ENCODE data around the gene HES4.

The HES4 gene

GRCh38 chr1:999725-1000356 lies at the start of gene HES4:
HES4 (minus strand) TSS chr1:1000097; CDS start chr1:999973, 124 bp downstream.
- DNase-seq, result peak; percentile 64 to 74

DNA sequence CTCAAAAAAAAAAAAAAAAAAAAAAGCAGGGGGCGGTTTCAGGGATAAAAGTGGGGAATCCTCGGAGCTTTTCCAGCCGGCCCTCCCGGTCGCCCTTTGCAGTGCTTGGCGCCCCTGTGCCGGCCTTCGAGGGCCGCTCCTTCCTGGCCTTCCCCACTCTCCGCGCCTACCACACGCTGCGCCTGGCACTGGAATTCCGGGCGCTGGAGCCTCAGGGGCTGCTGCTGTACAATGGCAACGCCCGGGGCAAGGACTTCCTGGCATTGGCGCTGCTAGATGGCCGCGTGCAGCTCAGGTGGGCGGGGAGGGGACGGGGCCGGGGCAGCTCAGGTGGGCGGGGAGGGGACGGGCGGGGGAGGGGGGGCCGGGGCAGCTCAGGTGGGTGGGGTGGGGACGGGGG lies 48.9 kb upstream of the HES4 start:
- DNase-seq, result no peak

- DNase-seq, result no peak
These were observed 48.1 kb upstream of the HES4 start for GRCh38 chr1:1047963-1048362.

- DNase-seq, result no peak
These were observed 47.5 kb upstream of the HES4 start for GRCh38 chr1:1047407-1047806.

DNA sequence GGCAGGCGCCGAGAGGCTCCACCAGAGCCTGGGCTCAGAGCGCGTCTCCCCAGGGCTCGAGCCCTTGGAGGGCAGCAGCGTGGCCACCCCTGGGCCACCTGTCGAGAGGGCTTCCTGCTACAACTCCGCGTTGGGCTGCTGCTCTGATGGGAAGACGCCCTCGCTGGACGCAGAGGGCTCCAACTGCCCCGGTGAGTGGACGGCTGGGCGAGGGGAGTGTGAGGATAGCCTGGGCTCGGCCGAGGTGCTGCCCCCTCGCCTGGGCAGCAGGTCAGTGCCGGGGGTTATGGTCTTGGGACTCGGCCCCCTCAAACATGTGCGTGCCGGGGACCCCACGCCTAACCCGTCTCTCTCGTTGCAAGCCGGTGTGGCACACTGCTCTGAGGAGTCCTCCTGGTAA lies 46.9 kb upstream of the HES4 start:
- DNase-seq, result no peak

DNA sequence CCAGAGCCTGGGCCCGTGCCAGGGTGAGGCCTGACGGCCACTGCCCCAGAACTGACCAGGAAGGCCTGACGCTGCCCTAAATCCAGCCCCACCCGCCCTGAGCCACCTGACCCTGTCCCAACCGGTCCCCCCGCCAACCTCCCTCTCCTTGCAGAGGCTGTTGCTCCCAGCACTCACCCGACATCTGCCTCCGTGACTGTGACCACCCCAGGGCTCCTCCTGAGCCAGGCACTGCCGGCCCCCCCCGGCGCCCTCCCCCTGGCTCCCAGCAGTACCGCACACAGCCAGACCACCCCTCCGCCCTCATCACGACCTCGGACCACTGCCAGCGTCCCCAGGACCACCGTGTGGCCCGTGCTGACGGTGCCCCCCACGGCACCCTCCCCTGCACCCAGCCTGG lies 46.3 kb upstream of the HES4 start:
- no peak for DNase-seq

DNA sequence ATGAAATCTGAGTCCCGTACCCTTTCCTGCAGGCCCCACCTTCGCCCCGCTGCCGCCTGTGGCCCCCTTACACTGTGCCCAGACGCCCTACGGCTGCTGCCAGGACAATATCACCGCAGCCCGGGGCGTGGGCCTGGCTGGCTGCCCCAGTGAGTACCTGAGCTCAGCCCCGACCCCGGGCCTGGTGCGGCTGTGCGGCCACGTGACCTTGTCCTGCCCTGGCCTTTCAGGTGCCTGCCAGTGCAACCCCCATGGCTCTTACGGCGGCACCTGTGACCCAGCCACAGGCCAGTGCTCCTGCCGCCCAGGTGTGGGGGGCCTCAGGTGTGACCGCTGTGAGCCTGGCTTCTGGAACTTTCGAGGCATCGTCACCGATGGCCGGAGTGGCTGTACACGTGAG lies 45.2 kb upstream of the HES4 start:
- DNase-seq, result no peak

DNA sequence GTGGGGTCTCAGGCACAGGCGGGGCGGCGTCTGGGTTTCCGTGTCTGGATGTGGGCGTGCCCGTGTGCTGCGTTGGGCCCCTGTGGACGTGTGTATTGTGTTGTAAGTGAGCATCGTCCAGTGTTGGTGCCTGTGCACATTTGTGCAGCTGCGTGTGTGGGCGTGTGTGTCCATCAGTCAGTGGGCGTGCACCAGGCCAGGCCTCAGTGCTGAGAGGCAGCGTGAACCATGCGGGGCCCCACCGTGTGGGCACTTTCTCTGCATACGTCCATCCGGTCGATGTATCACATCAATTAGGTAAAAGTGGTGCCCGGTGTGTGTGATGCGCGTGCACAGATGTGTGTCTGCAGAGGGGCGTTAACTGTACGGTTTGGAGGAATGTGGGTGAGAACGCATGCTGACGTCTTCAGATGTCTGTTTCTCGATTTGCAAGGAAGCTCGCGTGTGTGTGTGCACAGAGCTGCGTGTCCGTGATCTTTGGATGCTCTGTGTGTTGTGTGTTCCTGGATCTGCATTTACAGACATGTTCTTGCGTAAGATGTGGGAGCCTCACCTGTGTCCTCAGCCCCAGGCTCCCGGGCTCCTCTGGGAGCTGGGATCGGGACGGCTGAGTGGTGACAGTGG lies 44.7 kb upstream of the HES4 start:
- no peak for DNase-seq

DNA sequence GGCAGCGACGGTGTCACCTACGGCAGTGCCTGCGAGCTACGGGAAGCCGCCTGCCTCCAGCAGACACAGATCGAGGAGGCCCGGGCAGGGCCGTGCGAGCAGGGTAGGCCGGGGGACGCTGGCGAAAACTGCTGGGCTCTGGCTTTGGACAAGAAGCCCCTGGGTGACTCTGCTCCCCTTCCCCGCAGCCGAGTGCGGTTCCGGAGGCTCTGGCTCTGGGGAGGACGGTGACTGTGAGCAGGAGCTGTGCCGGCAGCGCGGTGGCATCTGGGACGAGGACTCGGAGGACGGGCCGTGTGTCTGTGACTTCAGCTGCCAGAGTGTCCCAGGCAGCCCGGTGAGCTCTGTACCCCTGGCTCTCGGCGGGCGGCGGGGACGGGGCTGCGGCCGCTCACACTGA lies 44.0 kb upstream of the HES4 start:
- DNase-seq, result no peak

DNA sequence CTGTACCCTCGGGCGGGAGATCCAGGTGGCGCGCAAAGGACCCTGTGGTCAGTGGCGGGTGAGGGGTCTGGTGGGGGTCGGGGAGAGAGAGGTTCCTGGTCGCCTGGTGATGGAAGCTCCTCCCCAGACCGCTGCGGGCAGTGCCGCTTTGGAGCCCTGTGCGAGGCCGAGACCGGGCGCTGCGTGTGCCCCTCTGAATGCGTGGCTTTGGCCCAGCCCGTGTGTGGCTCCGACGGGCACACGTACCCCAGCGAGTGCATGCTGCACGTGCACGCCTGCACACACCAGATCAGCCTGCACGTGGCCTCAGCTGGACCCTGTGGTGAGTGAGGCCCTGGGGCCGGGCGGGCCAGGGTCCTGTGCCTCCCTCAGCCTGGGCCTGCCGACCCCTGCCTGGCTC lies 43.5 kb upstream of the HES4 start:
- no peak for DNase-seq

DNA sequence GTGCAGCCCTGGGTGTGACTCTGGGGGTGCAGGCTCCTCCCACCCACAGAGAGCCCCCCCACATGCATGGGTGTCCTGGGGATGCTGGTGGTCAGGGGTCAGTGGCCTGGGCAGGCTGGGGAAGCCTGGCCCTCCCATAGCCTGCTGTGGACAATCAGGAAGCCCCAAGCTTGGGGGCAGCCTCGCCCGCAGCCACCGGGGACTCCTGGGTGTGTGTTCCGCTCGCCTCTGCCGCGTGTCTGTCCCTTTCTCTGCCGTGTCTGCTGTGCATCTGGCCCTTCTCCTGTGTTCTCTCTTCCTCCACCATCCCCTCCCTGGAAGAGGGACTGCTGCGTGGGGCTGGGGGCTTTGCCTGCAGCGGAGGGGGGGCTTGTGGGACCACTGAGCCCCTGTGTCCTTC lies 42.9 kb upstream of the HES4 start:
- no peak for DNase-seq

DNA sequence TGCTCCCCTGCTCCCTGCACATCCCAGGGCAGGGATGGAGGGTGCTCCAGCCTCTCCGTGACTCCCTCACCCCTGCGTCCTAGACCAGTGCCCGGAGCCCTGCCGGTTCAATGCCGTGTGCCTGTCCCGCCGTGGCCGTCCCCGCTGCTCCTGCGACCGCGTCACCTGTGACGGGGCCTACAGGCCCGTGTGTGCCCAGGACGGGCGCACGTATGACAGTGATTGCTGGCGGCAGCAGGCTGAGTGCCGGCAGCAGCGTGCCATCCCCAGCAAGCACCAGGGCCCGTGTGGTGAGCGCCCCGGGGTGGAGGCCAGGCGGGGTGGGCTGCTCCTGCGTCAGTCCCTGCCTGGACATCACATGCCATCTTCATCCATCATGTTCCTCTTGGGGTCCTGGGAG lies 42.0 kb upstream of the HES4 start:
- no peak for DNase-seq

DNA sequence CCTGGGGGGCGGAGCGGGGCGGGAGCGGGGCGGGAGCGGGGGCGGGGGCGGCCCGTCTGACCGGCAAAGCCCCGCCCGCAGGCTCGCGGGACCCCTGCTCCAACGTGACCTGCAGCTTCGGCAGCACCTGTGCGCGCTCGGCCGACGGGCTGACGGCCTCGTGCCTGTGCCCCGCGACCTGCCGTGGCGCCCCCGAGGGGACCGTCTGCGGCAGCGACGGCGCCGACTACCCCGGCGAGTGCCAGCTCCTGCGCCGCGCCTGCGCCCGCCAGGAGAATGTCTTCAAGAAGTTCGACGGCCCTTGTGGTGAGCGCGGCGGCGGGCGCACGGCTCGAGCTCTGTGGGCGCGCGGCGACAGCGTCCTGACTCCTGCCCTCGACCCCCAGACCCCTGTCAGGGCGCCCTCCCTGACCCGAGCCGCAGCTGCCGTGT lies 41.2 kb upstream of the HES4 start:
- no peak for DNase-seq

GRCh38 chr1:1040004-1040991 lies 40.4 kb upstream of the HES4 start:
- DNase-seq, result peak; percentile 72 to 78

GRCh38 chr1:1039145-1039910 lies 39.4 kb upstream of the HES4 start:
- no peak for DNase-seq

GRCh38 chr1:1038694-1039093 lies 38.8 kb upstream of the HES4 start:
- DNase-seq, result no peak

DNA sequence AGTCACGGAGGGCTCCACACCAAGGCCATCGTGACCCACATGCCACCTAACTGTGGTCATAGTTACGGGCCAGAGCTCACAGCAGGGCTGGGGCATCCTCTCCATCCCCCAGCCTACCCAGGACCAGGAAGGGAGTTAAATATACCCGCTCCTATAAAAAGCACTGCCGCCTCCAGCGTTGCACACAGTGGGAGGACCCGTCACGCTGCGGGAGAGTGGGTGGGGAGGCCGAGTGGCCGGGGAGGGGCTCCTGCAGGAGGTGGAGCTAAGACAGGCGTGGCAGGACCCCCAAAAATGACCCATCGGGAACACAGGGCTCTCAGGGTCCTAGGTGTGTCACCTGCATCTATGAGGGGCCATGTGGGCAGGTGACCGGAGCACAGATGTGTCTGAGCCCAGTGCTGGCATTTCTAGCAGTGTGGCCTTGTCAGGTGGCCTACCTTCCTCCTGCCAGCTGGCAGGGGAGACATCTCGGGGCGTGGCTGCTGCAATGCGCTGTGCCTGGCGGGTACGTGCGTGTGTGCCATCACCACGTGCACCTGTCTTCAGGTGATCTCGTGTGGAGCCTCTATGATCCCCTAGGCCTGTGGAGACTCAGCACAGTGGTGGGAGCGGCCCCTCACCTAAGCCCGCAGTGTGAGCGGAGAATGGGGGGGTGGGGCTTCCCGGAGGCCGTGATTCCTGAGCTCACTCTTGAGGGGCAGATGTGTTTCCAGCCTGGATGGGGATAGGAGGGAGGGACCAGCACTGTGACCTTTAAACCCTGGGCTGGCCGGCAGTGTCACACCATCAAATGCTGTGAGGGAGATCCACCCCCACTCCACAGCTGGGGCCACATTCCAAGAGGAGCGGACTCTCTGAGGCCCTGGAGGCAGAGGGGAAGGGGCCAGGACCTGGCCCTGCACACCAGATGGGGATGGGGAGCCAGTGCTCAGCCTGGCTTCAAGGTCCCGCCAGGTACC lies 37.8 kb upstream of the HES4 start:
- no peak for DNase-seq

GRCh38 chr1:1035291-1035943 lies 35.5 kb upstream of the HES4 start:
- no peak for DNase-seq

GRCh38 chr1:1034439-1034781 lies 34.5 kb upstream of the HES4 start:
- no peak for DNase-seq

- peak in 1 of 2 donors; percentile 21 for DNase-seq
These were observed 34.0 kb upstream of the HES4 start for GRCh38 chr1:1033731-1034438.

Data from stimulated activated CD4-positive, alpha-beta T cell treated with anti-CD3 and anti-CD28 coated beads, Interleukin-2, amount 100 ng/mL, for 24 hours (primary cell).